Body of pancreas (tissue), 4 donors: ENCODE results near the gene SORL1. TPM values are rescaled to one million over a fixed set of nuclear protein-coding genes. Genes with fewer than 3 reads are reported as not detected.

Experiments used
- ATAC-seq: fragments of 150-250 bp; one replicate; pipeline ENCODE4 v1.9.1; 2016
- DNase-seq, 4 donors: peaks; one replicate each; pipeline ENCODE4 v3.0.0-alpha.2; 2019
- H3K27ac ChIP-seq, 4 donors: fragments of 200-600 bp; sonication (generic); 1 replicate in 3 of 4; 2 replicates in 1 of 4; pipeline versions ENCODE4 v1.5.1 to v1.6.1; 2016 to 2019; ENCODE audit warnings: mild to moderate bottlenecking in 1 of 4, mixed read lengths in 1 of 4, moderate library complexity in 1 of 4
- H3K27me3 ChIP-seq, 2 donors: fragments of 200-600 bp; sonication (generic); one replicate each; pipeline ENCODE4 v1.6.0; 2016; ENCODE audit warnings: mild to moderate bottlenecking in 1 of 2
- H3K36me3 ChIP-seq, 2 donors: fragments of 200-600 bp; sonication (generic); replicated peaks in 1 of 2; 2 replicates each; pipeline ENCODE4 v1.5.1; 2016; ENCODE audit warnings: low read depth in 2 of 2; ENCODE audit not compliant: insufficient read depth in 1 of 2
- H3K4me1 ChIP-seq: fragments of 200-600 bp; sonication (generic); one replicate; pipeline ENCODE4 v1.6.0; 2016
- H3K4me3 ChIP-seq, 2 donors: fragments of 200-600 bp; sonication (generic); 1 replicate in 1 of 2; 2 replicates in 1 of 2; pipeline ENCODE4 v1.5.1; 2016 to 2019
- H3K9me3 ChIP-seq, 3 donors: fragments of 200-600 bp; sonication (generic); 1 replicate in 2 of 3; 2 replicates in 1 of 3; pipeline ENCODE4 v1.5.1; 2016
- CTCF ChIP-seq, 7 experiments: fragments of 450-650 bp in 4 of 7; fragments of 200-600 bp in 3 of 7; sonication (generic) in 3 of 7; IDR thresholded peaks; one replicate each; pipeline ENCODE4 v1.5.1; 2016 to 2019; ENCODE audit warnings: antibody characterized with exemption in 7 of 7
- POLR2A ChIP-seq, 3 donors: fragments of 450-650 bp; IDR thresholded peaks; one replicate each; pipeline ENCODE4 v1.6.1; 2016; ENCODE audit warnings: antibody characterized with exemption in 3 of 3, mild to moderate bottlenecking in 2 of 3
- WGBS, 2 donors: methylation state at CpG; one replicate each; pipeline ENCODE4 v1.1.5; 2017; 5-methylcytosine and 5-hydroxymethylcytosine counted together
- intact Hi-C: fragments of 100-400 bp; cut with DNase I; formaldehyde crosslinking; loops from one replicate; pipeline ENCODE4 v1.15.1; 2023
- total RNA-seq, 2 donors: library from RNA; depleted of rRNA; stranded (reverse); fragments of >200 nt; gene quantifications; one replicate each; pipeline ENCODE4 v1.1.0, GENCODE V29; 2016

SORL1 gene
- total RNA-seq, 2 donors from 2014 or later: 25.1 to 26.5 TPM

- H3K36me3 ChIP-seq: no peaks in the 10 kb centered on the region
- no peaks in the 10 kb centered on the region for H3K27me3 ChIP-seq
- TF ChIP-seq CTCF (IDR thresholded peaks at IDR 0.05): no peak
- no peak for TF ChIP-seq POLR2A (IDR thresholded peaks at IDR 0.05)
- no peak for DNase-seq
- no peaks in the 10 kb centered on the region for H3K9me3 ChIP-seq
- H3K4me3 ChIP-seq: no peak overlapping the region
- H3K27ac ChIP-seq: no peak overlapping the region
- H3K4me1 ChIP-seq: no peaks in the 10 kb centered on the region
- intact Hi-C loops: no loop called here
- no peak for ATAC-seq
These were observed 12.4 kb upstream of the SORL1 start for GRCh38 chr11:121439759-121440158.

- no peak for TF ChIP-seq POLR2A (IDR thresholded peaks at IDR 0.05)
- no peak for TF ChIP-seq CTCF (IDR thresholded peaks at IDR 0.05)
- intact Hi-C loops: no loop called here
- Histone ChIP-seq H3K36me3 (no peaks in the 10 kb centered on the region), H3K27me3 (no peaks in the 10 kb centered on the region), H3K27ac (no peak overlapping the region), H3K4me3 (no peak overlapping the region), H3K4me1 (no peaks in the 10 kb centered on the region), H3K9me3 (no peaks in the 10 kb centered on the region)
- 83 to 85% methylated on average over 2 of the region's 2 CpGs for WGBS, 2 donors
- ATAC-seq (no peak), DNase-seq (no peak)
These were observed 10.6 kb upstream of the SORL1 start for GRCh38 chr11:121441521-121441920.

GRCh38 chr11:121443688-121444275 lies 8.3 kb upstream of the SORL1 start:
- no peaks in the 10 kb centered on the region for H3K36me3 ChIP-seq
- H3K27ac ChIP-seq: no peak overlapping the region
- DNase-seq (no peak), ATAC-seq (no peak)
- no peaks in the 10 kb centered on the region for H3K9me3 ChIP-seq
- no peaks in the 10 kb centered on the region for H3K27me3 ChIP-seq
- intact Hi-C loops: no loop called here
- WGBS, 2 donors: 82 to 90% methylated on average over 4 of the region's 4 CpGs
- H3K4me1 ChIP-seq: no peaks in the 10 kb centered on the region
- H3K4me3 ChIP-seq: no peak overlapping the region
- TF ChIP-seq POLR2A (IDR thresholded peaks at IDR 0.05) (no peak), CTCF (IDR thresholded peaks at IDR 0.05) (no peak)

- DNase-seq: no peak
- Histone ChIP-seq H3K27ac (no peak overlapping the region), H3K36me3 (no peaks in the 10 kb centered on the region), H3K4me1 (no peaks in the 10 kb centered on the region), H3K4me3 (no peak overlapping the region), H3K9me3 (no peaks in the 10 kb centered on the region), H3K27me3 (no peaks in the 10 kb centered on the region)
- 51 to 84% methylated on average over 3 of the region's 3 CpGs for WGBS, 2 donors
- no peak for TF ChIP-seq CTCF (IDR thresholded peaks at IDR 0.05)
- TF ChIP-seq POLR2A (IDR thresholded peaks at IDR 0.05): no peak
- no peak for ATAC-seq
- intact Hi-C loops: no loop called here
These were observed 7.6 kb upstream of the SORL1 start for GRCh38 chr11:121444526-121444925.

GRCh38 chr11:121445071-121445768 lies 6.9 kb upstream of the SORL1 start:
- ATAC-seq: no peak
- Histone ChIP-seq H3K9me3 (no peaks in the 10 kb centered on the region), H3K4me1 (no peaks in the 10 kb centered on the region), H3K36me3 (no peaks in the 10 kb centered on the region), H3K27me3 (no peaks in the 10 kb centered on the region), H3K27ac (no peak overlapping the region), H3K4me3 (no peak overlapping the region)
- DNase-seq: no peak
- intact Hi-C loops: no loop called here
- TF ChIP-seq POLR2A (IDR thresholded peaks at IDR 0.05) (no peak), CTCF (IDR thresholded peaks at IDR 0.05) (no peak)
- WGBS, 2 donors: 69 to 77% methylated on average over 14 of the region's 14 CpGs
